HUES48 (cell line): ENCODE data around the gene PTH.

ENCODE experiments used
- H3K27ac ChIP-seq: one replicate; pipeline ENCODE4 v1.7.0; 2013; ENCODE audit warnings: low read depth, low read length, inconsistent platforms
- H3K27me3 ChIP-seq: 2 replicates; pipeline ENCODE4 v1.6.1; 2013; ENCODE audit warnings: mild to moderate bottlenecking, low read length; ENCODE audit not compliant: control insufficient read depth, insufficient read depth
- H3K36me3 ChIP-seq: 2 replicates; pipeline ENCODE4 v1.6.1; 2013; ENCODE audit warnings: low read length; ENCODE audit not compliant: control insufficient read depth, insufficient read depth
- H3K4me1 ChIP-seq: 2 replicates; pipeline ENCODE4 v1.6.1; 2013; ENCODE audit warnings: mild to moderate bottlenecking, low read length; ENCODE audit not compliant: control insufficient read depth, insufficient read depth
- H3K4me3 ChIP-seq: 2 replicates; pipeline ENCODE4 v1.5.1; 2013; ENCODE audit warnings: mild to moderate bottlenecking, low read depth, low read length
- H3K9ac ChIP-seq: 2 replicates; pipeline ENCODE4 v1.6.1; 2013; ENCODE audit warnings: mild to moderate bottlenecking, low read depth, low read length, moderate library complexity
- H3K9me3 ChIP-seq: 2 replicates; pipeline ENCODE4 v1.6.1; 2013; ENCODE audit warnings: low read length; ENCODE audit not compliant: control insufficient read depth, insufficient read depth

The PTH gene

GRCh38 chr11:13479688-13480087 lies 16.1 kb downstream of the PTH start:
- Histone ChIP-seq H3K4me1 (no peaks in the 10 kb centered on the region), H3K9me3 (peaks cover 4% of the 10 kb centered on the region), H3K36me3 (no peaks in the 10 kb centered on the region), H3K27me3 (no peaks in the 10 kb centered on the region), H3K27ac (no peak overlapping the region), H3K9ac (no peak overlapping the region), H3K4me3 (no peak overlapping the region)

- H3K36me3 ChIP-seq, result no peaks in the 10 kb centered on the region
- no peaks in the 10 kb centered on the region for H3K27me3 ChIP-seq
- peaks cover 9% of the 10 kb centered on the region; the same call in 1 of the 2 replicates for H3K4me1 ChIP-seq
- no peak overlapping the region for H3K27ac ChIP-seq
- H3K9me3 ChIP-seq, result no peaks in the 10 kb centered on the region; the same call in 1 of the 2 replicates
- H3K4me3 ChIP-seq, result no peak overlapping the region
- no peak overlapping the region for H3K9ac ChIP-seq
These were observed 20.7 kb downstream of the PTH start for GRCh38 chr11:13475091-13475490.

- Histone ChIP-seq H3K27me3 (no peaks in the 10 kb centered on the region), H3K4me1 (peaks cover 9% of the 10 kb centered on the region; the same call in 1 of the 2 replicates)
These were observed 22.6 kb downstream of the PTH start for GRCh38 chr11:13473013-13473722.

GRCh38 chr11:13468750-13469149 lies 27.0 kb downstream of the PTH start:
- peaks cover 9% of the 10 kb centered on the region; the same call in 1 of the 2 replicates for H3K4me1 ChIP-seq
- no peak overlapping the region for H3K27ac ChIP-seq
- no peaks in the 10 kb centered on the region for H3K27me3 ChIP-seq
- H3K4me3 ChIP-seq, result no peak overlapping the region
- H3K36me3 ChIP-seq, result no peaks in the 10 kb centered on the region
- no peaks in the 10 kb centered on the region for H3K9me3 ChIP-seq
- no peak overlapping the region for H3K9ac ChIP-seq

More at GRCh38 chr11:13473013-13473722, 22.6 kb downstream of the PTH start:
- no peak overlapping the region for H3K4me3 ChIP-seq
- H3K9ac ChIP-seq, result no peak overlapping the region
- no peaks in the 10 kb centered on the region for H3K36me3 ChIP-seq
- no peak overlapping the region for H3K27ac ChIP-seq
- no peaks in the 10 kb centered on the region for H3K9me3 ChIP-seq

GRCh38 chr11:13465909-13466371 lies 29.9 kb downstream of the PTH start:
- Histone ChIP-seq H3K36me3 (no peaks in the 10 kb centered on the region), H3K4me1 (no peaks in the 10 kb centered on the region; the same call in 1 of the 2 replicates), H3K27ac (no peak overlapping the region), H3K27me3 (no peaks in the 10 kb centered on the region), H3K4me3 (no peak overlapping the region), H3K9me3 (no peaks in the 10 kb centered on the region), H3K9ac (no peak overlapping the region)

- no peaks in the 10 kb centered on the region for H3K9me3 ChIP-seq
- H3K36me3 ChIP-seq, result no peaks in the 10 kb centered on the region
- H3K27me3 ChIP-seq, result no peaks in the 10 kb centered on the region
- H3K4me1 ChIP-seq, result no peaks in the 10 kb centered on the region; the same call in 1 of the 2 replicates
- peak overlapping the region; percentile 91 for H3K27ac ChIP-seq
- peak overlapping the region; percentile 86 for H3K4me3 ChIP-seq
- H3K9ac ChIP-seq, result peak overlapping the region; percentile 72
These were observed 32.0 kb downstream of the PTH start for GRCh38 chr11:13463779-13464290.

- Histone ChIP-seq H3K27me3 (no peaks in the 10 kb centered on the region), H3K9me3 (no peaks in the 10 kb centered on the region), H3K4me1 (no peaks in the 10 kb centered on the region; the same call in 1 of the 2 replicates), H3K9ac (peak within 1 kb of the TSS; percentile 72), H3K27ac (peak within 1 kb of the TSS; percentile 91), H3K4me3 (peak within 1 kb of the TSS; percentile 86), H3K36me3 (no peaks in the 10 kb centered on the region)
These were observed 32.7 kb downstream of the PTH start, which contains the start of gene BTBD10 for GRCh38 chr11:13462901-13463778. TSS of gene BTBD10 (minus strand) at chr11:13463222. CDS start at chr11:13445124, 18,098 bp downstream.

- no peaks in the 10 kb centered on the region for H3K9me3 ChIP-seq
- H3K27ac ChIP-seq, result peak overlapping the region; percentile 91
- peak overlapping the region; percentile 86 for H3K4me3 ChIP-seq
- H3K4me1 ChIP-seq, result no peaks in the 10 kb centered on the region; the same call in 1 of the 2 replicates
- H3K27me3 ChIP-seq, result no peaks in the 10 kb centered on the region
- H3K9ac ChIP-seq, result no peak overlapping the region; the same call in 1 of the 2 replicates
- H3K36me3 ChIP-seq, result no peaks in the 10 kb centered on the region
These were observed 33.4 kb downstream of the PTH start for GRCh38 chr11:13462311-13462900.

GRCh38 chr11:13461291-13461690 lies 34.5 kb downstream of the PTH start:
- no peaks in the 10 kb centered on the region for H3K9me3 ChIP-seq
- no peak overlapping the region for H3K9ac ChIP-seq

GRCh38 chr11:13450832-13451397 lies 44.9 kb downstream of the PTH start:
- H3K27ac ChIP-seq, result no peak overlapping the region
- H3K9me3 ChIP-seq, result no peaks in the 10 kb centered on the region

More at GRCh38 chr11:13461291-13461690, 34.5 kb downstream of the PTH start:
- H3K27ac ChIP-seq, result no peak overlapping the region
- no peaks in the 10 kb centered on the region for H3K4me1 ChIP-seq
- no peaks in the 10 kb centered on the region for H3K36me3 ChIP-seq
- no peaks in the 10 kb centered on the region for H3K27me3 ChIP-seq
- H3K4me3 ChIP-seq, result no peak overlapping the region

More at GRCh38 chr11:13450832-13451397, 44.9 kb downstream of the PTH start:
- Histone ChIP-seq H3K4me3 (no peak overlapping the region), H3K36me3 (no peaks in the 10 kb centered on the region), H3K4me1 (peaks cover 9% of the 10 kb centered on the region; the same call in 1 of the 2 replicates), H3K27me3 (no peaks in the 10 kb centered on the region), H3K9ac (no peak overlapping the region)
